K562 (cell line): ENCODE measurements around the gene ABHD16A. TPM values are rescaled to one million over a fixed set of nuclear protein-coding genes. Genes with fewer than 3 reads are reported as not detected.

Experiments used
- CAMTA2 ChIP-seq: fragments of 250-450 bp; sonication (Bioruptor Pico); conservative IDR thresholded peaks from 2 replicates; pipeline ENCODE4 v1.5.1; 2022
- CLOCK ChIP-seq: fragments of 250-450 bp; sonication (Bioruptor Pico); IDR thresholded peaks from 2 replicates; pipeline ENCODE4 v1.4.0; 2020; ENCODE audit warnings: mild to moderate bottlenecking, moderate library complexity, borderline replicate concordance
- CREBBP ChIP-seq: IDR thresholded peaks from one replicate; pipeline ENCODE4 v1.6.1; 2012; ENCODE audit warnings: low read depth, mild to moderate bottlenecking, control low read depth, inconsistent platforms, low read length
- EHMT2 ChIP-seq: fragments of 450-650 bp; IDR thresholded peaks from 2 replicates; pipeline ENCODE4 v1.6.1; 2018; ENCODE audit warnings: antibody characterized with exemption
- HBP1 ChIP-seq: fragments of 450-650 bp; formaldehyde crosslinking; IDR thresholded peaks from 2 replicates; pipeline ENCODE4 v1.4.0; 2022; ENCODE audit warnings: missing genetic modification characterization
- HDAC1 ChIP-seq, 2 experiments: fragments of 450-650 bp; IDR thresholded peaks; 2 replicates each; pipeline ENCODE4 v1.6.1; 2016 to 2017; ENCODE audit warnings: inconsistent platforms in 1 of 2, mild to moderate bottlenecking in 1 of 2, moderate library complexity in 1 of 2
- HOXB6 ChIP-seq: fragments of 250-450 bp; sonication (Bioruptor Pico); IDR thresholded peaks from 2 replicates; pipeline ENCODE4 v1.5.1; 2022; ENCODE audit warnings: mild to moderate bottlenecking, borderline replicate concordance
- LEF1 ChIP-seq: fragments of 450-650 bp; IDR thresholded peaks from 2 replicates; pipeline ENCODE4 v1.6.1; 2016; ENCODE audit warnings: mild to moderate bottlenecking
- MNT ChIP-seq, 2 experiments: fragments of 450-650 bp; conservative IDR thresholded peaks; 2 replicates each; pipeline ENCODE4 v1.6.1; 2017; ENCODE audit warnings: mild to moderate bottlenecking in 2 of 2, moderate library complexity in 2 of 2
- NFIC ChIP-seq: fragments of 450-650 bp; IDR thresholded peaks from 2 replicates; pipeline ENCODE4 v1.6.1; 2017; ENCODE audit warnings: mild to moderate bottlenecking, inconsistent platforms
- NR3C1 ChIP-seq: sonication (generic); formaldehyde crosslinking; IDR thresholded peaks from 2 replicates; pipeline ENCODE4 v1.8.1; 2022; ENCODE audit warnings: missing genetic modification reagents
- STAT5A ChIP-seq: IDR thresholded peaks from 2 replicates; pipeline ENCODE4 v1.6.1; 2012; ENCODE audit warnings: low read length, inconsistent platforms, borderline replicate concordance
- TCF7 ChIP-seq: sonication (generic); IDR thresholded peaks from 2 replicates; pipeline ENCODE4 v1.6.1; 2016; ENCODE audit warnings: antibody characterized with exemption, borderline replicate concordance
- ZFP1 ChIP-seq: fragments of 450-650 bp; formaldehyde crosslinking; IDR thresholded peaks from 2 replicates; pipeline ENCODE4 v1.4.0; 2020; ENCODE audit warnings: mild to moderate bottlenecking, mixed read lengths
- ZKSCAN3 ChIP-seq: fragments of 250-450 bp; sonication (Bioruptor Pico); IDR thresholded peaks from 2 replicates; pipeline ENCODE4 v1.4.0; 2020
- ZNF609 ChIP-seq: sonication (generic); formaldehyde crosslinking; IDR thresholded peaks from 2 replicates; pipeline ENCODE4 v1.8.1; 2023; ENCODE audit warnings: missing genetic modification reagents, mild to moderate bottlenecking, borderline replicate concordance
- ZNF75A ChIP-seq: fragments of 450-650 bp; formaldehyde crosslinking; IDR thresholded peaks from 2 replicates; pipeline ENCODE4 v1.4.0; 2020; ENCODE audit warnings: mild to moderate bottlenecking
- polyA plus RNA-seq, 8 experiments: library from polyadenylated mRNA; depleted of rRNA in 4 of 8; stranded (reverse) in 5 of 8; unstranded in 3 of 8; fragments of >200 nt; fragmentation: Nextera tagmentation in 2 of 8; fragmentation: Illumina TruSeq in 1 of 8; extraction: Ambion mirVana in 2 of 8; extraction: Trizol in 1 of 8; gene quantifications; 2 replicates each; pipeline versions ENCODE4 v1.2.1 to v1.2.3, GENCODE V29; 2011 to 2014; ENCODE audit warnings: inconsistent platforms in 1 of 8, missing spikeins in 1 of 8
- total RNA-seq, 7 experiments: library from RNA; depleted of rRNA in 6 of 7; stranded (reverse); fragments of >200 nt in 6 of 7; fragmentation: Illumina TruSeq in 2 of 7; extraction: Trizol in 2 of 7; gene quantifications; 2 replicates each; pipeline versions ENCODE4 v1.2.1 to v1.2.3, GENCODE V29; 2011 to 2021; ENCODE audit warnings: low replicate concordance in 1 of 7

ABHD16A gene
- total and polyA plus RNA-seq, 9 of the 15 experiments (the other 6 are each of a cell fraction or from before 2014, with no cell fraction given) = 25.8 to 120 (median 81.6) TPM

GRCh38 chr6:31665501-31666336, 37.4 kb downstream of the ABHD16A start, which contains the start of gene CSNK2B (continued):
- no peak for TF ChIP-seq CLOCK
- TF ChIP-seq TCF7 = no peak
- TF ChIP-seq CAMTA2 (CRISPR knock-in tag) = peak; percentile 95
- peak; percentile 62 for TF ChIP-seq HBP1 (CRISPR knock-in tag)
- no peak for TF ChIP-seq ZNF75A (CRISPR knock-in tag)
- no peak for TF ChIP-seq ZFP1
- peak; percentile 73 for TF ChIP-seq LEF1
- TF ChIP-seq NFIC = no peak
- TF ChIP-seq HDAC1 (IDR thresholded peaks at IDR 0.05) = peak in 1 of 2 experiments; percentile 97; a peak in 2 of 4 replicates
- no peak for TF ChIP-seq MNT (conservative IDR thresholded peaks at IDR 0.05)
- peak; percentile 47; the same call in 1 of the 2 replicates for TF ChIP-seq STAT5A
- no peak for TF ChIP-seq HOXB6 (CRISPR knock-in tag)
- TF ChIP-seq CREBBP = no peak
- TF ChIP-seq ZKSCAN3 (CRISPR knock-in tag) = no peak
- TF ChIP-seq NR3C1 (CRISPR knock-in tag) = no peak
- TF ChIP-seq ZNF609 (CRISPR knock-in tag) = 0 out of 2 replicates have a peak, but pooled peaks have one; percentile 51
- no peak for TF ChIP-seq EHMT2
